M059J (cell line): ENCODE data around the gene MZF1. TPM values are rescaled to one million over a fixed set of nuclear protein-coding genes. Genes with fewer than 3 reads are reported as not detected.
A peak's percentile ranks its signal among the peaks of the same experiment; 100 is the strongest.

Experiments
- DNase-seq: peaks from one replicate; pipeline ENCODE4 v3.0.0-alpha.2; 2012; ENCODE audit warnings: low read depth
- total RNA-seq: library from RNA; depleted of rRNA; stranded (reverse); fragments of >200 nt; shearing (Covaris generic); gene quantifications from 2 replicates; pipeline ENCODE4 v1.2.3, GENCODE V29; 2014

The MZF1 gene
- total RNA-seq, 1 experiment from 2014 or later: 10.3 TPM

DNA sequence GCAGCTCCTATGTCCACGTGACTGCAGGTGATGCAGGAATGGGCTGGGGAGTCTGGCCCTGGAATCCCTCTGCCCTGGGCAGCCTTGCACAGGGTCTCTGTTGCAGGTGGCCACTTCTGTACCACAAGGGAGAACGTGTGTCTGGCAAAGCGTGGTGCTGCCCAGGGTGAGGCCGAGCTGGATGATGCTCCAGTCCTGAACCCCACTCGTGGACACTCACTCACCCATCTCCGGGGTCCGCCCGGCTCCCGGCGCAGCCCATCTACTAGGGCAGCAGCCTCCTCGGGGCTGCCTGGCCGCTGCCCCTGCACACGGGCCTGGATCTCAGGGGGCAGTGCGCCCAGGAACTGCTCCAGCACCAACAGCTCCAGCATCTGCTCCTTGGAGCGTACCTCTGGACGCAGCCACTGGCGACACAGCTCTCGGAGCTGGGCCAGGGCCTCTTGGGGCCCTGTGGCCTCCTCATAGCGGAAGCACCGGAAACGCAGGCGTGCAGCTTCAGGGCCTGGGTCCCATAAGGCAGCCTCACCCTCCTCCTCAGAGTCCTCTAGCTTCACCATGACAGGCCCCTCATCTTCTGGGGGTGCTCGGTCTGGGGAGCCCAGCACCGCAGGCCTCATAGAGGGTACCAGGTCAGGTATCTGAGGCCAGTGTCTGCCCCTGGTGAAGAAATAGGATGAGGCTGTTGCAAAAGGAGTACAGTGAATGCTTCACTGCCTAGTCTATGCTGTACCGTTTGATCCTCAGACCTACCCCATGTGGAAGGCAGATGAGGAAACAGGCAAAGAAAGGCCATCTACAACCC, 2.2 kb downstream of the MZF1 start:
- DNase-seq: no peak

DNA sequence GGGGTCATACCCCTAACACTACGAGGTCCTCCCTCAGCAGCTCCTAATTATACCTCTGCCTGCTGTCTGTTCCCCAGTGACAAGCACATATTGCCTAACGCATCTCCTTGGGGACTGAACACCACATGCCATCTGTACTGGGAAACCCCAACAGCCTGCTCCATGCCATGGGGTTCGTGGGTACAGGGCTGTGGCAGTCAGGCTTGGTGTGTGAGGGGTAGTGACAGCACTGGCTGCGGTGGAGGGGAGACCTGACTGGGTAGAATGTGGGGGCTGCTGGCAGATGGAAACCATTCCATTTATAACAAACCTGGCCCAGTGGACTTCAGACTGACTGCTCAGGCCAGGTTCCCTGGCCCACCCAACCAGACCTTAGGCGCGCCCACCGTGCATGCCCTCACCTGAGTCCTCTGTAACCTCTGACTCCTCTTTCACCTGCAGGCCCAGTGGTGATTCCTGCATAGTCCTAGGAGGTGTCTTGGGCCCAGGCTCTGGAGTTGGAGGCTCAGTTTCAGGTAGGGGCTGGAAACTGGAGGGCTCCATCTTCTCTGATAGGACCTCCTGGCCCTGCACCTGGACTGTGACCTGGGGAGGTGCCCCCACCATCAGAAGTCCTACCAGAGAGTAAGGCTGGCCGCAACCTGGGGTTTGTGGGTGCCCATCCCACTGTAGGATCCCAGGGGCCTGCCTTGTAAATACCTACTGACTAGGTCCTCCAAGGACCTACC, 3.0 kb downstream of the MZF1 start:
- no peak for DNase-seq

DNA sequence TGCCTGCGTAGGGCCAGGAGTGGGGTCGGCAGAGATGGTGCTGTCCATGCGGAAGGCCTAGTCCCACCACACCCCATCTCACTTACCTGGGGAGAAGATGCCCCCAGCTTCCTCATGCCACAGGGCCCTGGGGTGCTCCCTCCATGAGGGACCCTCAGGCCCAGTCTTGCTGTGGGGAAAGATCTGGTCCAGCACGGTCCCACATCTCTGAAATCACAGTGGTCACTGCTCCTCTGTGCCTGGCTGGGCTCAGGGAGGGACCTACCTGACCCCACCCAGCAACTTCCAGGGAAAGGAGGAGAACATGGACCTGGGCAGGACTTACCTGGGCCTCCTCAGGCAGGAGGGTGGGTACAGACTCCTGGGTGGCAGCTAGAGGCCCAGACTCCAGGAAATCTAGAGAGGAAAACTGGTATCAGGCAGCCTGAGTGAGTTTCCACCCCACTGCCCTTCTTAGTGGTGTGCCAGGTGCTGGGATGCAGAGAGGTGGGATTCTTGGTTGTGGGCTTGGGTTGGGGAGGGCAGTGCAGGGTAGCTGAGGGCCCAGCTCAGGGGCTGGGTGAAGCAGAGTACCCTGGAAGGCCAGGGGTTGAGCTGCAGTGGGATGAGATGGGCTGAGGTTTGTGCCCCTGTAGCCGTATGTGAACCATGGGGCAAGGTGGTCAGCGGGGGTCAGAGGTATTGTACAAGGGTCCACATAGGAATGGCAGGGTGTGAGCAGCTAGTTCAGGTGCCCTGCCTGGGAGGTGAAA, 3.8 kb downstream of the MZF1 start:
- DNase-seq: no peak

DNA sequence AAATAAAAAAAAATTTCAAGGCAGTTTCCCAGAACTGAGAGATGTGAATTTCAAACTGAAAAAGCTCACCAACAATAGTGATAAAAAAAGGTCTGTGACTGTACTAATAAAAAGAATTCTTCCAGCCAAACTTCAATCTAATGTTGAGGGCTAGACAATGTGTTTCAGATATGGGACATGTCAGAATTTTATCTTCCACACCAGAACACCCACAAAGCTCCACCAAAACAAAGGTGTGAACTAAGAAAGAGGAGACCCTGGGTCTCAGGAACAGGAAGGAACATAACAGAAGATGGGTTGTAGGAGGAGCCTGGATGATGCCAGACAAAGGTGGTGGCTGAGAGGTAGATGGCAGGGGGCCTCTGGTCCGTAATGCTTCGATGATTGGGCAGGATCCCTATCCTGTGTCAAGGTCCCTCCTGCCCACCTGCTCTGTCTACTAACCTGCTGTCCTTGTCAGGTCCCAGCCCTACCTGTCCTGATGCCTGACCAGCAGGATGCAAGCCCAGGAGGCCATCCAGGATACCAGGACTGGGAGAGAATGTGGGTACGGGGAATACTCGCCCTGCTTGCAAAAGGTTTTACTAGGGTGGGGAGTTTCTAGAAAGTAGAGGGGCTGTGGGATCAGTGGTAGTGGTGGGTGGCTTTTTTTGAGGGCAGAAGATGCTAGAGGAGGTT, 4.5 kb downstream of the MZF1 start:
- DNase-seq: no peak

DNA sequence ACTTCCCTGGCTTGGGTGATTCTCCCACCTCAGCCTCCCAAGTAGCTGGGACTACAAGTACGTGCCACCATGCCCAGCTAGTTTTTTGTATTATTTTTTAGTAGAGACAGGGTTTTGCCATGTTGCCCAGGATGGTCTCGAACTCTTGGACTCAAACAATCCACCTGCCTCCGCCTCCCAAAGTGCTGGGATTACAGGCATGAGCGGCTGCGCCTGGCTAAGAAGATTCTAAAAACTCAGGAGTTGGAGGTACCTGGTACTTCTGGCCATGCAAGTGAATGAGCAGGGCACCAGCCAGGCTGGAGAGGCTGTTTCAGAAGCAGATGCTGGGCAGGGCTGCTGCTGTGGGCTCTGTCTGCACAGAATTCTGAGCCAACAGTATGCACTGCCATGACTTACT, 6.1 kb downstream of the MZF1 start:
- no peak for DNase-seq

DNA sequence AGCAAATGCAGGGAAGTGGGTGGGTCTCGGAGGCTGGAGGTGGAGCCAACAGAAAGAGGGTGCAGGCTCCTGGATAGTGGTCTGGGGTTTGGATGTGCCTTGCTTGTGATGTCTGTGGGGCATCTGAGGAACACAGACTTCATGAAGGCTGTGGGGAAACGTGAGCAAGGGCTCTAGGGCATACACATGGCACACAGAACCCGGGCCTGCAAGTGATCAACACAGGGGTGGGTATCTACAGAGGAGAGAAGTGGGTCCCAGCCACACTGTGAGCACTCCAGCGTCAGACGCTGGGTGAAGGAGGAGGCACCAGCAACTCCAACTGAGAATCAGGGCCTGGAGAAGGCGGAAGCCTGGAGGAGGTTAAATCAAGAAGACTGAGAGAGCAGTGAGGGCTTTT, 9.3 kb downstream of the MZF1 start:
- no peak for DNase-seq

DNA sequence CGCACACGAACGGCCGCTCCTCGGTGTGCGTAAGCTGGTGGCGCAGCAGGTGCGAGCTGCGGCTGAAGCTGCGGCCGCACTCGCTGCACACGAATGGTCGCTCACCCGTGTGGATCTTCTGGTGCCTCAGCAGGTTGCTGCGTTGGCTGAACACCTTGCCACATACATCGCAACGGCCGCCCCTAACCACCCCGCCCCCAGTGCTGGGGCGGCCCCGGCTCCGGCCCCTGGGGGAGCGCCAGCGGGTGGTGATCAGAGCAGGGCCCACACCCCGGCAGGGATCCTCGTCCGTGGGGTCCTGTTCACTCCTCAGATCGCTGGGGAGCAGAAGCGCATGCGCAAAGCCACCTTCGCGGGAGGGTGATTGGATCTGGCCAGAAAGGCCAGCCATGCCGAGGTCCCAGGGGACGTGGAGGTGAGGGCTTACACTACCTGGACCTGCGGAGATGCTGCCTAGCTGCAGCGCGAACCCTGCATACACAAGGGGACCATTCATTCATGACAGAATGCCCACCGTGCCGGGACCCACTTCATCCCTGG, 10.0 kb downstream of the MZF1 start:
- no peak for DNase-seq

DNA sequence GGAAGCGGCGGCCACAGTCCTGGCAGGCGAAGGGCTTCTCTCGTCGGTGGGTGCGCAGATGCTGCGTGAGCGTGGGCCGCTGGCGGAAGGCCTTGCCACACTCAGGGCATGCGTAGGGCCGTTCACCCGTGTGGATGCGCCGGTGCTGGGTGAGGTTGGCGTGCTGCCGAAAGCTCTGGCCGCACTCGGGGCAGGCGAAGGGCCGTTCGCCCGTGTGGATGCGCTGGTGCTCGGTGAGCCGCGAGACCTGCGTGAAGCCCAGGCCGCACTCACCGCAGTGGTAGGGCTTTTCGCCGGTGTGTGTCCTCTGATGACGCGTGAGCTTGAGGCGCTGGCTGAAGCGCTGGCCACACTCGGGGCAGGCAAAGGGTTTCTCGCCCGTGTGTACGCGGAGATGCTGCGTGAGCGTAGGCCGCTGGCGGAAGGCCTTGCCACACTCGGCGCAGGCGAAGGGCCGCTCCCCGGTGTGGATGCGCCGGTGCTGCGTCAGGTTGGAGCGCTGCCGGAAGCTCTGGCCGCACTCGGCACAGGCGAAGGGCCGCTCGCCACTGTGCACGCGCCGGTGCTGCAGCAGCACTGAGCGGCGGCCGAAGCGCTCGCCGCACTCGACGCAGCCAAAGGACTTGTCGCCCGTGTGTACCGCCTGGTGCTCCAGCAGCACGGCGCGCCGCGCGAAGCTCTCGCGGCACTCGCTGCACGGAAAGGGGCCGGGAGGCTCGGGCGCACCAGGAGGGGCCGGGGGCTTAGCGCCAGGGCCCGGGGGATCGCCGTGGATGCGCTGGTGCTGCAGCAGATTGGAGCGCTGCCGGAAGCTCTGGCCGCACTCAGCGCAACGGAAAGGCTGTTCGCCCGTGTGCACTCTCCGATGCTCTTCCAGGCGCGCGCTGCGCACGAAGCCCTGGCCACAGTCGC, 10.8 kb downstream of the MZF1 start:
- DNase-seq: no peak

DNA sequence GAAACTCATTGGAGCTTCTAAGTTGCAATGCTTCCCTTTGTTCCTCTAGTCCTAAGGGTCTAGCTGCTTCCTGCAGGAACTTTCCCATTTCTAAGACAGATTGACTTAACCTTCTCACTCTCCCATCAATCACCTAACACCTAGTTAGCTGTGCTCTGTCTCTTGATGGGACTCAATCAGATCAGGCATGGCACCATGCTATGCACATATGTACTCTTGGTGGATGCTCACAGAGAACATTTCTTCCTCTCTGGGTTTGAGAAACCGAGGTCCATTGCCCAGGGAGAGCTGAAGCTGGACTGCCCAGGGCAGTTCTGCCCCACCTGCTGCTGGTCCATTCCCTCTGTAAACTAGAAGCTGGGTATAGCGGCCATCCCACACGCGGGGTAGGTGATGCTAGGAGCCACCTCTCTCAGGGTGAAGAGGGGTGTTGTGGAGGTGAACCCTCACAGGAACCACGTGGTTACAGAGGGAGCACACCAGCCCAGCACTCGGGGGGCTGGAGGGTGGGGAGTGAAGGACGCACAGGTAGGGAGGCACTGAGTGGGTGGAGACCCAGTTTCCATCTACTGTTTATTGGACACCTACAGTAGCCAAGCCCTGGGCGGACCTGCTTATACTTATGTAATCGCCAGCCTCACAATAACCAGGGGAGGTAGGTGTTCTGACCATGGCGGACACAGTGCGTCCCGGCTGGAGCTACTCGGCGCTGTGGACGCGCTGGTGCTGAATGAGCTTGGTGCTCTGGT, 11.6 kb downstream of the MZF1 start:
- DNase-seq: no peak

DNA sequence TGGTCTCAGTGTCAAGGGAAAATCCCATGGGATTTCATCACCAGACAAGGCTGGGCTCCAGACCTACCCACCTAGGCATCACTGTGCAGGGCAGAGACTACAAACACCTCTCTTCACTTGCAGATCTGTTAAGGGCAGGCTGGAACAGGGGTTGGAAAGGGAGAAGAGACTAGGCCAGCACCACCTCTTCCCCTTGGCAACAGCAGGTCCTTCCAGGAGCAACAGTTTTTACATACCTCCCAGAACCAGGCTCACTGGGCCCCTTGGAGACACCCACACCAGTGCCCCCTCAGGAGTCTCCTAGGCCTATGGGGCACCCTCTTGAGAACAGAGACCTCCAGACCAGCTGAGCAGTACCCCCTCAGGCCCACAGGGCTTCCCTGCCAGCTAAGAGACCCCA, 12.2 kb downstream of the MZF1 start:
- DNase-seq: no peak

DNA sequence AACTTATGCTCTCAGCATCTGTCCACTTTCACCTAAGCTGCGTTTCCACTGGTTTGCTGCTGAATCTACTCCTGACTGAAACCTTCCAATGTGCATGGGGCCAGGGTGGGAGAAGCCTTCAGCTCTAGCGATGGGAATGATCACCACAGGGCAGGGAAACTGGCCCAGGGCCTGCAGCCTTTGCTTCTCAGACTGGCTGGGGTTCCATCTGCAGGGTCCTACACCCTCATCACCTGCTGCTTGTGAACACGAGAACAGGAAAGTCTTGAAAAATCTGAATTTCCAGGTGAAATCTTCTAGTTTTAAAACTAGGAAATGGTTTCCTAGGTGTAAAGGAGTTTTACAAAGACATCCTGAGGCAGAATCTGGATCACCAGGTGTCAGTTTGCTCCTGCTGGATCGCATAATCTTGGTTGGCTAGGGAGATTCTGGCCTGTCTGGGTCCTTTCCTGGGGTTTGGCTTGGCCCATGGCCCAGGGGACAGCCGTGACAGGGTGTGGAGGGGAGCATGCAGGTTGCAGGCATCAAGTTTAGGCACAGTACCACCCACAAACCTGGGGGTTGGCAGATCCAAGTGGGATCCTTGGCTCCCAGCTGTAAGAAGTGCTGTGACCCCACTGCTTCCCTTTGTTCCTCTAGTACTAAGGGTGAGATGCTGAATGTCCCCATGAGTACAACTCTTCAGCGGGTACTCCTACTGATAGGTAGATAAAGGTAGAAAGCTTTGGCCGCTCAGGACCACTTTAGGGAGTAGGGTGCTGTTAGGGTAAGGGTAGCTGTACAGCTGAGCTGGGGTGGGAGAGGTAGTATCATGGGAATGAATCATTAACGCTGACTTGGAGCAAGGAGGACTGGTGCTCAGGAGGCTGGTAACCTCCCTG, 12.9 kb downstream of the MZF1 start:
- DNase-seq: no peak

DNA sequence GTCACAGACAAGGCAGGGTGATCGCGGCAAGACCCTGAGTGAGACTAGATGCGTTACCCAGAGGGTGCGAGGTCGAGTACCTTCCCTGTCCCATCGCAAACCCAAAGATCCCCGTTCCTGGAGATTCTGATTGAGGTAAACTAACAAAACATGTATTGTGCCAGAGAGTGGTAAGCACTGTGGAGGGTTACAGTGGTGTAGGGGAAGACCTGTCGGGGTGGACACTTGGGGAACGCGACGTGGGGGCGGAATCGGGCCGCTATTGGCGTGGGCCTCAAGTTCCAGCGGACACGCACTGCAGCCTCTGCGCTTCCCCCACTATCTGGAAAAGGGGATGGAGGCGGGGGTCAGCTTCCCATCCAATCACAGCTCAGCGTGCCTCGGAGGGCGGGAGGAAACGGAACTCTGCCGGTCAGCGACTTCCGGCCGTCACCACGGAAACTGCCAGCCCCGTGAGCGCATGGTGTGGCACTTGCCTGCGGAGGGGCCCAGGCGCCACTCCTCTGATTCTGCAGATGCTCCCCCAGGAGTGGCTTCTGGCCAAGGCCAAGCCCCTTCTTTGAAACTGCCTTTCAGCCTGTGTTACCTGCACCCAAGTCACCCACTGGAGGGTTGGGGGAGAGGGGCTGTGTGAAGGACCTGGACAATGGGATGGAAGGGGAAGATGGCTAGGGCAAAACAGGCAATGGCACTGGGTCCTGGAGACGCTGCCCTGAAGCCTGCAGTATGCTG, 13.7 kb downstream of the MZF1 start:
- DNase-seq: peak; percentile 94

DNA sequence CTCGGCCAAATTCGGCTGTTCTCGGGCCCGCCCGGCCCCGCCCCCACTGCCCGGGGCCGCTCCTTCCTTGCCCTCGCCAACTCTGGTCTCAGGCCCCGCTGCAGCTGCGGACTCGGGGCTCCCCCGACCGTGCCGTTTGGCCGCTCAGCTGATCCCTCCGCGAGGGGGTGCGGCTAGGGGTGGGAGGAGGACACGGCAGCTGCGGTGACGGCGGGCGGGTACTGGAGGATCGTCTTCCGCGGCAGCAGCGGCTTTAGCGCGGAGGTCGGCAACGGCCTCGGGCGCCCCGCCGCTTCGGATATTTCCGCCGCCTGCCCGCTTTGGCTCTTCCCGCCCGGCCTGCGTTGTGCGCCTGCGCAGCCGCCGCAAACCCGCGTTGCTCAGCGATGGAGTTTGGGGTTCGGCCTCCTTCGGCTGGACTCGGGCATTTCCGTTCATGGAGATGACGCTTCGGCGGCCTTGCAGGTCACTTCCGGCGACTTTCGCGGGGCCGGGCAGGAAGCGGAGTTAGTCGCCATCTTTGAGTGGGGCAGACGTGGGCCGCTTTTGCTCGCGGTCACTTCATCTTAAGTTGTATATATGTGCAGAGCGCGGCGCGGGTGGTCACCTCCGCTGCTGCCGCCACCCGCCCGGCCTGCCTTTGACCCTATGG, 14.4 kb downstream of the MZF1 start:
- peak; percentile 97 for DNase-seq

DNA sequence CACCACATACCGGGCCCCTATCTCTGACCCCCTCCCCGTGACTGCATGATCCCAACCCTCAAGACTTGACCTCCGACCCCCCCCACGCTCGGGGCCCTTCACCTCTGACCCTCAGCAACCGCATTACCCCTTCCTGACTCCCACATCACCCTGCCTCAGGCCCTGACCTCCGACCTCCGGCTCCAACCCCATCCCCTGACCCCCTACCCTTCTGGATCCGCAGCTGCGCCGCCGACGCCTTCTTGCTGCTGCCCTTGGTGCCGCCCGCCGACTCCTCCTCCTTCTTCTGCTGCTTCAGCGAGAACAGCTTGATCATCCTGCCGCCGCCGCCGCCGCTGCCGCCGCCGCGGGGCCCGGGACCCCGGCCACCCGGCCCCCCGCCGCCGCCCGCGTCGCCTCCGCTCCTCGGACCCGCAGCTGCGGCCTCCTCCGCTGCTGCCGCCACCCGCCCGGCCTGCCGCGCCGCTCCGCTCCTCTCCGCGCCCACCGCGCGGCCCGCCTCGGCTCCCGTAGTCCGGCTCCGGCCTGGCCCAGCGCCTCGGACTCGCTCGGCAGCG, 15.0 kb downstream of the MZF1 start, which contains the start of gene UBE2M:
UBE2M (minus strand) TSS at position 546 of the 557 bp plus-strand sequence; CDS start at position 316, 230 bp downstream.
- peak; percentile 43 for DNase-seq

DNA sequence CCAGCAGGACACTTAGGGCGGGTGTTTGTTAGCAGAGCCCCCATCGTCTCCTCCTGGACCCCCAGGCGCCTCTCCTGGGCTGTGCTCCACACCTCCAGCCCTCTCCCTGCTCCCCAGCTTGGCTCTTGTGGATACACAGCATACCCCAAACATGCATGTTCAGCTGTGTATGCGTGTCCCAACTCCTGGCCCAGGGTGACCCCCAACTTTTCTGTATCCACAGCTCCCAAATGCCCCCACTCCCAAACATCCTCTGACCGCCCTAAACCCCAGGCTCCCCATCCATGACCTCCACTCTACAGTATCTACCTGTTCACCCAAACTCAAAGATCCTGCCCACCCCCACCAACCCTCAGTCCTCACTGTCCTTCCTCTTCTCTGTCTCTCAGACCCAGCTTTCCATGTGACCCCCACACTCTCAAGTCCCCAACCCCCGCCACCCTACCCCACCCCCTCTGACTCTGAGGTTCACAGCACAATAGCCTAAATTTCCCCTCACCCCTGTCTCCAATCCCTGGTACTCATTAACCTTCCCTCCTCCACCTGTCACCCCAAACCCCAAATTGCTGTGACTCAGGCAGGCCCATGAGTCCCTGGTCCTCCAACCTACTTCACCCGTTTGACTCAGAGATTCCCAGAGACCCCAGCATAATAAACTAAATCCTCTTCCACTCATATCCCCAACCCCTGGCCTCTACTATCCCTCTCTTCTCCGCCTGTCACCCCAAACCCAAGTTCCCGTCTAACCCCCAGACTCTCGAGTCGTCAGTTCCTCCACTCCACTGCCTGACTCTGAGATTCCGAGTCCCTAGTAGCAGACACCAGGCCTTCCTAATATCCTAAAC, 15.7 kb downstream of the MZF1 start:
- DNase-seq: no peak

DNA sequence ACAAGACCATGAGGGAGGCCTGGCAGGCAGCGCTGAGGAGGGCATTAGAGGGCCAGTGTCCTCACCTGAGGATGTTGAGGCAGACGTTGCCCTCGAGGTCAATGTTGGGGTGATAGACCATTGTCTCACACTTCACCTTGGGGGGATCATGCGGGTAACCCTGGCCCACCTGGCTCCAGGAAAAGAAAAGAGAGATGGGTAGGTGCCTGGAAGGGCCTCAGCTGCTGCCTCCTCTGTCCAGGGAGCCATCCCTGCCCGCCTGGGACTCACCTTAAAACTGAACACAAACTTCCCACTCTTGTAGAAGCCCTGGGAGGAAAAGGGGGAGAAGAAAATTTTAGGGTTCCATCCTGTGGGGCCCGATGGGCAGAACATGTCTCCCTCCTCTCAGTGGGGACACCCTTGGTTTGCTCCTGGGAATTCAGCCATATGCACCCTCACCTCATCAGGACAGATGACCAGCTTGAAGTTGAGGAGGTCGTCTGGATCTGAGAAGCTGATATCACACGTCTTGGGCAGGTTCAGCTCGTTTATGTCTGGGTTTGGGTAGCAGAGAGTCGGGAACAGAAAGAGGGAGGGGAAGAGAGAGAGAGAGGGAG, 16.4 kb downstream of the MZF1 start:
- DNase-seq: no peak
